Stimulated activated CD4-positive, alpha-beta T cell treated with anti-CD3 and anti-CD28 coated beads, Interleukin-1b, Interleukin-23, amount 100 ng/mL, for 4 hours (primary cell): ENCODE results near the gene BLID.

ENCODE experiments used
- DNase-seq, 2 donors: peaks; one replicate each; pipeline ENCODE4 v3.0.0-alpha.2; 2020; ENCODE audit warnings: low read depth in 2 of 2

BLID gene, protein sequence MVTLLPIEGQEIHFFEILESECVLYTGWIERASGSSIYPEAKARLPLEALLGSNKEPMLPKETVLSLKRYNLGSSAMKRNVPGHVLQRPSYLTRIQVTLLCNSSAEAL

GRCh38 chr11:122115524-122116379 is at the start of gene BLID:
TSS of gene BLID (minus strand) at chr11:122116215. CDS start at chr11:122115922, 293 bp downstream.
- DNase-seq, result no peak

GRCh38 chr11:122163053-122163819 is 47.2 kb upstream of the BLID start:
- DNase-seq, result no peak

DNA sequence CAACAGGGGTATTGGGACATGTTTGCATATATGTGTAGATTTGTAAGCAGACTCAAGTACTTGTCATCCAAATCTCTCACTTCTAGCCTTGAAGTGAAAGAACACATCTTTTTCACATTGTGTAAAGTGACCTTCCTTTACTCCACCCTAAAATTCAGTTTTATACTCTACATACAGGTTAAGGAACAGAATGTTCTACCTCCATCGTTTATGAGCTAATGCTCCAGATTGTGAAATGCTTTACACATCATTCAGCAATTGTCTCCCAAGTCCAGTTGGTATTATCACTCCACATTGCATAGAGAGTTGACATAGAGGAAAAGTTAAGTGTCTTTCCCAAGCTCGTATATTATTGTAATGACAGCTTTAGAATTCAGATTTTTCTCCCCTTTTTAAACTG is 46.1 kb upstream of the BLID start:
- DNase-seq, result no peak

DNA sequence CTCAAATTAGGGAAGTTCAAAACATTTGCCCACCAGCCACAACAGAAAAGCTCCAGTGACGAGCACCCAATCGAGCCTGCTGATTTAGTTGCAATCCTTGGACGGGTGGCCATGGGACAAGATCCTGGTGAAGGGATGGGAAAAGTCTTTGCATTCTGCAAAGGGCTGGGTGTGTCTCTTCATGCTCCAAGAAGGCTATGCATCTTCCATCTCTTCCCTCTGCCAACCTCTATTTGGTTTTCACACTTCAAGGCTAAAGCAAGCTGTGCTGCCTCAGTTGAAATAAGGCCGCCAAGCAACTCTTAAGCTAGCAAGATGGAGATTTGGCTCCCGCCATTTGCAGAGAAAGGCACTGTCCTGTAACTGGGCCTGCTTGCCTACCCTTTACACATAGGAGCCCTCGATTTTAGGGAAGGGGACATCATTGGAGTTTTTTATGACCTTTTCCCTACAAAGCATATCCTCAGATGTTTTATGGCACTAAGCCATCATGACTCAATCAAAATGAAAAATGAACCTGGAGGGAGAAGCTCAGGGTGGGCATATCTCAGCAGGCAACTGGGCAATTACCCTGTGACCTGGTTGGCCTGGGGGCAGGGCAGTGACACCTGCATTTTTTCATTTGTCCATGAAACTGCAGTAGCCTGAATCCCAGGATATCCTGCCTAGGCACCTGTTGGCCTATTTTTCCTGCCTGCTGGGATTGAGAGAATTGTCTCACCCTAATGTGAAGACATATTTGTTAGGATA is 45.0 kb upstream of the BLID start:
- DNase-seq, result no peak

DNA sequence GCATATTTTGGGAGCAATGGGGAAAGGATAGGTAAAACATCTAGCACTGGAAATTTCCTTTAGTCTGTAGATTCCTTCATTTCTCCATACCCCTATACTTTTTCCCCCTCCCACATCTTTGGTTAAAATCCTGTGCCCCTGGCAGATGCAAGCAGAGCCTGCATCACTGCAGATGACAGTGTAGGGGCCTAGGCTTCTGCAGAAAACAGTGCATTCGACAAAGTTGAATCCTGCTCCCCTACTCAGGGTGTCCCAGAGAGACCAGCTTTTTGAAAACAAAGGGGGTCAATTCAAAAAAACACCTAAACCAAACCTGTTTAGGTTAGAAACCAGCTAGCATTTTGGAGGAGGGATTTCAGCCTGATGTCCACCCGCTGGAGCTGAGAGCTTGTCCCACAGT is 43.8 kb upstream of the BLID start:
- no peak for DNase-seq

DNA sequence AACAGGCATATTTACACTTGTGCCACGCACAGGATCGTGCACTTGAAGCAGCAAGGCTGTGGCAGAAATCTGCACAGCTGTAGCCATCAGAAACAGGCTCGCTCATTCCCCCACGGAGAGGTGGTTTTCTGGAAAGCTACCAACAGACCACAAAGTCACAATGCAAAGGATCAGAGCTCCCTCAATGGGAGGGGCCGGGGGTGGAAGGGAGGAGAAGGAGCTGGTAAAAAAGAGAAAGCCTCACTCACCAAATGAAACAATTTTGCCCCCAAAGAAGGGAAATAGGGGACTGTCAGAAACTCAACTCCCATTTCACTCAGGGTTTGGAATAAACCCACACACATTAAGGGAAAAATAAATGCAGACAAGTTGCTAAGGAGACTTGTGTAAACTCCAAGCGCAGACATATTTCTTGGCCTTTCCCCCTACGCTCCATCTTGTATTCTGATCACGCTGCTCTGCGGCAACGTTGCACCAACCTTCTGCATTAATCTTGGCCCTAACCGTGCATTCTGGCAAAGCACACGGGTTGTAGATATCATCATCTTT is 43.2 kb upstream of the BLID start:
- DNase-seq, result no peak

- DNase-seq, result no peak
These were observed 42.2 kb upstream of the BLID start for GRCh38 chr11:122158171-122158570.

DNA sequence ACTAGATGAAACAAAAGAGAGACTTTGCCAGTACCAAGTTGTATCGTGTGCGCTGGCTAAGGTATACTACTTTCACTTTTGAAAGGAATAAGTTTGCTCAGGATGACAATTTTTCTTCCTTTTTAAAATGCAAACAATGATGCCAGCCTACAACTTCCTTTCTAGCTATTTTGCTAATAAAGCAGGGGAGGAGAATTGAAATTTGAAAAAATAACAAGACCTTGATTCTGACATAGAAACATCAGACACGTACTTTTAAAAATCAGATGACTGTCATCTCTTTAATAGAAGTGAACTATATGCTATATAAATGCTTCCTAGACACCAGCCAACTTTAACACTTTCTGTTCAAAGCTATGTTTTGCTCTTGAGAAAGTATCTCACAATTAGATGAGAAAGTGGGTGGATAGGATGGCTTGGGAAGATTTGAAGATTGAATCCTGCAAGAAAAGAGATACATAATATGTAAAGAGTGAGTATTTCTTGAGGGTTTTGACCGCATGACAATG is 41.7 kb upstream of the BLID start:
- DNase-seq, result no peak

DNA sequence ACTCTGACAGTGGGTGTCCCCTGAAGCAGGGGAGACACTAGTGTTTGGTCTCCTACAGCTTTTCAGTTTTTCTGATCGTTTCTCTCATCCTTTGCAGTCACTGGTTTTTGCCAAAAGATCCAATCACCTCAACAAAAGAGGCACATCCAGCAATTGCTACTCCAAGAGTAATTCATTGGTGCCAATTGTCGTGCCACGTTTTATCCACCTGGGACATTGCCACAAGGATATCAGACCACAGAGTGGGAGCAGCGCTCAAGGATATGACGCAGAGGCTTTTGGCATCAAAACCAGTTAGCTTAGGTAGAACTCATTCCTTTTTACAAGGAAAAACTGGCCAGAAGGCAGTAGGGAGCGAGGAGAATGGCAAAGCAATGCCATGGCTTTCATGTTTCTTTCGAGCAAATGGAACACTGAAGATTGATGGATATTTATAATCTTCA is 40.9 kb upstream of the BLID start:
- DNase-seq, result no peak

DNA sequence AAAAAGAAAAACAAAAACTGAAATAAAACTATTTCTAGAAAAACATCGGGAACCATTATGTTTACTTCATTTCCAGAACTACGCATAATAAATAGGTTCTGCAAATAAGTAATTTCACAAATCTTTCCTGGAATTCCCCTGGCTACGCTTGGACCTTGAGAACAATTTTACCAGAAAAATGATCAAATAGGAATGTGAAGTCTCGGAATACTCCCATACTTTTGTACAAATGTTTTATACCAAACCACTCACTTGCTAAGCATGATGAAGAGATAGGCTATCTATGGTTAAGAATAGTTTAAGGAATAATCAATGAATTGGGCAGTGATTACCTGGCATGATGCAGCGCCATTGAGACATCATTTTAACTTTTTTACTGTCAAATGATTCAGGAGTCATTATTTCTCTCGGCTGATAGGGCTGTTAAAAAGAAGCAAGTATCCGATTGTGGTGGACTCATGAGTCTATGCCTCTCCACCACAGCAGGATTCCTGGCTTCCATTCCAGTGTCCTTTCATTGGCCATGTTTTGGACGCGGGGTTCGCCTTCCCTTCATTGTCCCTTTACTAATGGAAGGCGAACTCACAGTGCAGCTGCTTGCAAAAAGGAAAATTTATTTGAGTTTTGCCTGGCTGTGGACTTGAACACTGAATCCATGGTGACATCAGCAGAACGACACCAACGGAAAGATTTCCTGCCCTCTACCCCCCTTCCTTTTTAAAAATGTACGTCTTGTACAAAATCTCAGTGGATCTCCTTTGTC is 39.9 kb upstream of the BLID start:
- DNase-seq, result no peak

DNA sequence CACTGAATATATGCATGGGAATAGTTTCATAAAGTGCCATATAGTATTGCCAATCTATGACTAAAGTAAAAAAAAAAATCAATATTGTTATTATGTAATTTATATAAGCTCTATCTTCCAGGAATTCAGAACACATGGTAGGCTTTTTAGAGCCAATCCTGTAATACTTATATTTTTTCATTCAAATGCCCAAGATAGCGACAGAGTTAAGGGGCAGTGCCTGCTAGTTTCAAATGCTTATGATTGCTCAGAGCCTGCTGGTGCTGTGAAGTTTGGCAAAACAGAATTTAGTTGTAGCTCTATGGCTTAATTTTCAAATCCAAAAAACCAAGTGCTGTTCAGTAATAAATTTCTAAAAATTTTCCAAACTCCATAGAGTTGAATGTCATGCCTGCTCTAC is 39.0 kb upstream of the BLID start:
- no peak for DNase-seq

- DNase-seq, result no peak
These were observed 38.2 kb upstream of the BLID start for GRCh38 chr11:122154227-122154626.

DNA sequence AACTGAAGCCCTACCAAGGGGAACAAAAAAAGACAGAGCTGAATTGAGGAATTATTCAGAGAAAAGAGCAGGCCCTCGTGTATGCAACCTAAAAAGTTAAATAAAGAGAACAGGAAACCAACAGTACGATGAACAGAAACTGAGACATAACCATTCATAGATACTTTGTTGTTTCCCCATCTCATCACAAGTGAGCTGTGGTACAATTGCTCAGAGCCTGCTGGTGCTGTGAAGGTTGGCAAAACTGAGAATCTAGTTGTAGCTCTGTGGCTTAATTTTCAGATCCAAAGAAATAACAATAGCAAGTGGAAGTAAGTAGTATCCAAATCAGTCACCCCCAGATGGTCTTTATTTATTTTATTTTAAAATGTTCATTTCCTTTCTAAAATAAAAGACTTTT is 37.7 kb upstream of the BLID start:
- DNase-seq, result no peak

- no peak for DNase-seq
These were observed 34.5 kb upstream of the BLID start for GRCh38 chr11:122150216-122151124.

DNA sequence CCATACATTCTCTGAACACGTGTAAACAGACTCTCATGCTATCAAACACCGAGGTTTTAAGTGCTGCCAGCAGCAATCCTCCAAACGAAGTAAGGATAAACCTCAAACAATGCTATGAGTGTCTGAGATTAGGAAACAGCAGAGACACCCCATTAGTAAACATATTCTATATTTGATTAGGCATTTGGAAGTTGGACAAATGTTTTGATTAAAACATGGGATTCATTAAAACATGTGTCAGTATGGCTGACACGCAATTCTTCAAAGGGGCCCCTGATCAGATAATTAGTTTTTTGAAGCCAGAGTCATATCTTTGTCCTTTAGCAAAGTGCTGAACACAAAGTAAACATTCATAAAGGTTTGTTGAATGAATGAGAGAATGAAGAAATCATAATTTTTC is 33.2 kb upstream of the BLID start:
- no peak for DNase-seq

DNA sequence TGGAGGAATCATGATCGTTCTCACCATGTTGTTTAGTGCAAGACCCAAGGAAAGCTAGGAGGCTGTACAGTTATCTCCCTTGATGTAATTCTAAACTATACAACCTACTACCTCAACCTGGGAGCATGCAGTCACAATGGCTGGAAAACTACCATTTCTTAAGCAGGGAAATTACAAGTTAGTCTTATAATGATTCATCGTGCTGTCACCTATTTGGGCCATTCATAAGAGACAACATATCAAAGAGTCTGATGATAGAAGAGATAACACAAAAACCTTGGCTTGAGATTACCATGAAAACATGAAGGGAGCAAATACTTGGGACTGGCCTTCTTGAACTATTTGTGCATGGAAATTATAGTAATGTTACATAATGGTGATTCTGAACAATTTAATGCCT is 30.5 kb upstream of the BLID start:
- DNase-seq, result no peak

DNA sequence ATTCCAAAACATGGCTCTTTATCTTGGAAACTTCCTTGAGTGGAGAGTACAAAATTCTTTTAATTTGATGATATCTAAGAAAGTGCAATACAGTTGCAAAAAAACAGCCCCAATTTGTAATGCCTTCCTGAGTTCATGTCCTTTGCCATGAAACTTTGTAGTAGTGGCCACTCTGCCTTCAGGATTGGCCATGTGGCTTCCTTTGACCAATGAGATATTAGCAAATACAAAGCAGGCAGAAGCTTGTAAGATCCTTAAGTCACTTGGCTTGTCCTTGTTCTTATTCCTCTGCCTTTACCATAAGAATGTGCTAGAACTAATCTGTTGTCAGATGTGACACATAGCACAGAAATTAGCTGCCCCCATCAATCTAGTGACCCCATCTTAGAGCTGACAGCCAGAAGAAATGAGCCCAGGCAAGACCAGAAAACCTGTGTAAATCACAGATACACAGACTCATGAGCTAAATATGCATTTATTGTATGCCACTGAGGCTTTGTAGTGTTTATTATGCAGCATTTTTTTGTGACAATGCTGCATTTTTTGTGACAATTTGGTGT is 29.8 kb upstream of the BLID start:
- DNase-seq, result no peak

- DNase-seq, result no peak
These were observed 28.7 kb upstream of the BLID start for GRCh38 chr11:122144752-122145151.

- DNase-seq, result no peak
These were observed 25.7 kb upstream of the BLID start for GRCh38 chr11:122141725-122142124.
